ENCODE data around the gene OXTR.

DNA sequence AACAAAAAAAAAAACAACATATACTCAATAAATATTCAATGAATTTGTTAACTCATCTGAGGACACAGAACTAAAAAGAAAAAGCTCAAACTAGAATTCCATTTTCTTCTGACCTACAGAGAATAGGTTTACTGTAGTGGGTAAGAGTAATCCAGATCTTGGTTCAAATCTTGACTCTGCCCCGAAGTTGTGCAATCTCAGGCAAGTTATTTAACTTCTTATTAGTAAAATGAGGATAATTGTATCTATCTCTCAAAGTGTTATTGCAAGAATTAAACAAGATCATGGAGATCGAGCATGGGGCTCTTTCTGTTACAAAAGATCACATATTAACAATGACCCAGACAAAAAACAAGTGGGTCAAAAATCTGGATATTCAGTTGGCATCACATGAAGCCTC lies 41.1 kb upstream of the OXTR start:
- no peak for TF ChIP-seq POLR2A (IDR thresholded peaks at IDR 0.05)
- TF ChIP-seq, protein P1, sequence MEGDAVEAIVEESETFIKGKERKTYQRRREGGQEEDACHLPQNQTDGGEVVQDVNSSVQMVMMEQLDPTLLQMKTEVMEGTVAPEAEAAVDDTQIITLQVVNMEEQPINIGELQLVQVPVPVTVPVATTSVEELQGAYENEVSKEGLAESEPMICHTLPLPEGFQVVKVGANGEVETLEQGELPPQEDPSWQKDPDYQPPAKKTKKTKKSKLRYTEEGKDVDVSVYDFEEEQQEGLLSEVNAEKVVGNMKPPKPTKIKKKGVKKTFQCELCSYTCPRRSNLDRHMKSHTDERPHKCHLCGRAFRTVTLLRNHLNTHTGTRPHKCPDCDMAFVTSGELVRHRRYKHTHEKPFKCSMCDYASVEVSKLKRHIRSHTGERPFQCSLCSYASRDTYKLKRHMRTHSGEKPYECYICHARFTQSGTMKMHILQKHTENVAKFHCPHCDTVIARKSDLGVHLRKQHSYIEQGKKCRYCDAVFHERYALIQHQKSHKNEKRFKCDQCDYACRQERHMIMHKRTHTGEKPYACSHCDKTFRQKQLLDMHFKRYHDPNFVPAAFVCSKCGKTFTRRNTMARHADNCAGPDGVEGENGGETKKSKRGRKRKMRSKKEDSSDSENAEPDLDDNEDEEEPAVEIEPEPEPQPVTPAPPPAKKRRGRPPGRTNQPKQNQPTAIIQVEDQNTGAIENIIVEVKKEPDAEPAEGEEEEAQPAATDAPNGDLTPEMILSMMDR (IDR thresholded peaks at IDR 0.05), result no peak

All from testis (tissue), 2 donors.